ENCODE results near the gene SLC2A3. TPM values are rescaled to one million over a fixed set of nuclear protein-coding genes. Genes with fewer than 3 reads are reported as not detected.

SLC2A3 gene
- total RNA-seq, 1 experiment from 2014 or later: 10.5 TPM

DNA sequence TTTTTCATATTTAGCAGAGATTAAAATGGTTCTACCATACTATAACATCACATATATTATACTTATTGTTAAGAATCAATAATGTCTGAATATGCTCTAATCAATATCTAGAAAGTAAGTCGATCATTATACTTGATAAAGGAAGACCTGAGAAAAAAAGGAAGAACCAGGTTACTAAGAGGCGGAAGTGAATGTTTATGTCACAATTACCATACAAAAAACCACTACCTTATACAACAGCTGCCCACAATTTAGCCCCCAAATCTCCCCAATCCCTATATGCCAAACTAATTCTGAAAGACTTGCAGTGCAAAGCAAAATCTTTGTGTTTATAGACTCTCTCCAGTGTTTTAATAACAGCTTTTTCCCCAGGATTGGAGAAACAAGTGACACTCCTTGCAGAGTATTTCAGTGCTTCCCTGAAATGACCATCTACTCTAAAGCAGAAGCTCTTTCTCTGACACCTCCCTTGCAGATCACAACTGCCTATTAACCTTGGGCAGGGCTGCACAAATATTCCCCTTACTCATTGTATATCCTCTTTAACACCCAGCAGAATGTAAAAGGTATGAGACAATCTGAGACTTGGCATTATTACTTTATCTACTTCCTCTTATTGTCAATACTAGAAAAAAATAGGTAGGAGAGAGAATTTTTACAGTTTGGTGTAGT is 12.7 kb upstream of the SLC2A3 start:
- POLR2A ChIA-PET: no interaction called here
- no peak overlapping the region for H3K9ac ChIP-seq (ENCODE audit: low read length)
- no peaks in the 10 kb centered on the region for H3K36me3 ChIP-seq (ENCODE audit: control insufficient read depth in 1 of 2, insufficient read depth in 2 of 2, low read length in 2 of 2)
- CTCF ChIA-PET: interaction anchor here (1.7 kb wide), 1 partner anchor 15 kb away, joined by 4 read pairs; no protein-coding TSS in a partner anchor
- H3K4me2 ChIP-seq (ENCODE audit: low read length): no peak overlapping the region
- H3K79me2 ChIP-seq (ENCODE audit: insufficient read depth, low read length): no peaks in the 10 kb centered on the region
- H4K20me1 ChIP-seq (ENCODE audit: insufficient read depth): no peaks in the 10 kb centered on the region
- no peaks in the 10 kb centered on the region for H3K9me2 ChIP-seq (ENCODE audit: insufficient read depth)
- intact Hi-C loops (cut with micrococcal nuclease): no loop called here
- no TSS peak for BruUV-seq (replicated peaks)
- peak overlapping the region; percentile 74 for H2AFZ ChIP-seq (ENCODE audit: low read depth, low read length, poor library complexity, severe bottlenecking)
- DNase-seq (ENCODE audit: low read depth, low spot score) (no peak), ATAC-seq (no peak)
- H3K27me3 ChIP-seq (ENCODE audit: insufficient read depth, low read length): no peaks in the 10 kb centered on the region
- no peak for TF ChIP-seq EZH2phosphoT487 (IDR thresholded peaks at IDR 0.05; ENCODE audit: borderline replicate concordance)
- TF ChIP-seq MAX (IDR thresholded peaks at IDR 0.05): no peak
- TF ChIP-seq JUND (IDR thresholded peaks at IDR 0.05): no peak
- TF ChIP-seq, protein P1, sequence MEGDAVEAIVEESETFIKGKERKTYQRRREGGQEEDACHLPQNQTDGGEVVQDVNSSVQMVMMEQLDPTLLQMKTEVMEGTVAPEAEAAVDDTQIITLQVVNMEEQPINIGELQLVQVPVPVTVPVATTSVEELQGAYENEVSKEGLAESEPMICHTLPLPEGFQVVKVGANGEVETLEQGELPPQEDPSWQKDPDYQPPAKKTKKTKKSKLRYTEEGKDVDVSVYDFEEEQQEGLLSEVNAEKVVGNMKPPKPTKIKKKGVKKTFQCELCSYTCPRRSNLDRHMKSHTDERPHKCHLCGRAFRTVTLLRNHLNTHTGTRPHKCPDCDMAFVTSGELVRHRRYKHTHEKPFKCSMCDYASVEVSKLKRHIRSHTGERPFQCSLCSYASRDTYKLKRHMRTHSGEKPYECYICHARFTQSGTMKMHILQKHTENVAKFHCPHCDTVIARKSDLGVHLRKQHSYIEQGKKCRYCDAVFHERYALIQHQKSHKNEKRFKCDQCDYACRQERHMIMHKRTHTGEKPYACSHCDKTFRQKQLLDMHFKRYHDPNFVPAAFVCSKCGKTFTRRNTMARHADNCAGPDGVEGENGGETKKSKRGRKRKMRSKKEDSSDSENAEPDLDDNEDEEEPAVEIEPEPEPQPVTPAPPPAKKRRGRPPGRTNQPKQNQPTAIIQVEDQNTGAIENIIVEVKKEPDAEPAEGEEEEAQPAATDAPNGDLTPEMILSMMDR (IDR thresholded peaks at IDR 0.05 in 2 of 3, conservative IDR thresholded peaks at IDR 0.05 in 1 of 3; ENCODE audit: borderline replicate concordance in 1 of 3, insufficient read depth in 1 of 3, low read depth in 2 of 3, low read length in 2 of 3): no peak
- TF ChIP-seq ZNF274 (IDR thresholded peaks at IDR 0.05; ENCODE audit: low read depth, low read length): no peak
- no peak for TF ChIP-seq CBX3 (IDR thresholded peaks at IDR 0.05; ENCODE audit: low read depth)
- no peak overlapping the region for H3K27ac ChIP-seq (ENCODE audit: low read depth, low read length)
- H3K4me3 ChIP-seq (replicated peaks in 1 of 2; ENCODE audit: low read depth in 1 of 2, low read length in 2 of 2): no peak overlapping the region
- RAD21 ChIA-PET (ENCODE audit: low non-redundant PET in 1 of 2, low total read pairs in 2 of 2, uncharacterized antibody in 2 of 2, unreplicated experiment in 2 of 2): no interaction called here
- peaks cover 0 to 5% of the 10 kb centered on the region in 2 experiments; a peak in 2 of 4 replicates for H3K4me1 ChIP-seq (ENCODE audit: control insufficient read depth in 1 of 2, insufficient read depth in 2 of 2, low read length in 2 of 2)
- H3K9me3 ChIP-seq (ENCODE audit: control insufficient read depth in 1 of 2, insufficient read depth in 1 of 2, low read depth in 1 of 2, low read length in 2 of 2): no peaks in the 10 kb centered on the region

GRCh38 chr12:7947011-7947410 is 11.0 kb upstream of the SLC2A3 start:
- ChIA-PET RAD21 (ENCODE audit: low non-redundant PET in 1 of 2, low total read pairs in 2 of 2, uncharacterized antibody in 2 of 2, unreplicated experiment in 2 of 2) (no interaction called here), CTCF (interaction anchor here (0.9 kb wide), 1 partner anchor 14 kb away, joined by 3 read pairs; no protein-coding TSS in a partner anchor), POLR2A (no interaction called here)
- DNase-seq (ENCODE audit: low read depth, low spot score) (no peak), ATAC-seq (no peak)
- Histone ChIP-seq H3K4me1 (ENCODE audit: control insufficient read depth in 1 of 2, insufficient read depth in 2 of 2, low read length in 2 of 2) (peaks cover 0 to 5% of the 10 kb centered on the region in 2 experiments; a peak in 2 of 4 replicates), H4K20me1 (ENCODE audit: insufficient read depth) (no peaks in the 10 kb centered on the region), H3K9me2 (ENCODE audit: insufficient read depth) (no peaks in the 10 kb centered on the region), H3K9me3 (ENCODE audit: control insufficient read depth in 1 of 2, insufficient read depth in 1 of 2, low read depth in 1 of 2, low read length in 2 of 2) (no peaks in the 10 kb centered on the region), H3K79me2 (ENCODE audit: insufficient read depth, low read length) (no peaks in the 10 kb centered on the region), H3K27ac (ENCODE audit: low read depth, low read length) (no peak overlapping the region), H3K4me2 (ENCODE audit: low read length) (no peak overlapping the region), H3K27me3 (ENCODE audit: insufficient read depth, low read length) (no peaks in the 10 kb centered on the region), H3K36me3 (ENCODE audit: control insufficient read depth in 1 of 2, insufficient read depth in 2 of 2, low read length in 2 of 2) (no peaks in the 10 kb centered on the region), H2AFZ (ENCODE audit: low read depth, low read length, poor library complexity, severe bottlenecking) (no peak overlapping the region), H3K4me3 (replicated peaks in 1 of 2; ENCODE audit: low read depth in 1 of 2, low read length in 2 of 2) (no peak overlapping the region), H3K9ac (ENCODE audit: low read length) (no peak overlapping the region)
- BruUV-seq (replicated peaks): no TSS peak
- intact Hi-C loops (cut with micrococcal nuclease): no loop called here
- TF ChIP-seq SRF (IDR thresholded peaks at IDR 0.05; ENCODE audit: low read depth) (no peak), FOSL1 (IDR thresholded peaks at IDR 0.05; ENCODE audit: low read depth) (no peak), CBX3 (IDR thresholded peaks at IDR 0.05; ENCODE audit: low read depth) (no peak), ELF1 (IDR thresholded peaks at IDR 0.05; ENCODE audit: borderline replicate concordance, low read depth) (no peak), YY1 (IDR thresholded peaks at IDR 0.05; ENCODE audit: extremely low read depth, insufficient replicate concordance, low read depth, low read length) (no peak), POLR2AphosphoS5 (IDR thresholded peaks at IDR 0.05; ENCODE audit: low read depth, low read length) (no peak), ZFX (IDR thresholded peaks at IDR 0.05) (no peak), REST (IDR thresholded peaks at IDR 0.05; ENCODE audit: low read depth) (no peak)

All from HCT116 (cell line).